Liver (tissue), 3 donors: ENCODE measurements around the gene ACSF2.

Source experiments
- CTCF ChIP-seq: fragments of 150-350 bp; IDR thresholded peaks from 2 replicates; pipeline ENCODE4 v1.5.1; 2017; ENCODE audit warnings: improper control_type of control experiment, low read depth, low read length; ENCODE audit not compliant: missing input control
- EGR1 ChIP-seq, 2 donors: IDR thresholded peaks; 2 replicates each; pipeline ENCODE4 v1.6.1; 2016 to 2018; ENCODE audit warnings: antibody characterized with exemption in 2 of 2, low read depth in 2 of 2
- JUND ChIP-seq, 2 donors: IDR thresholded peaks; 2 replicates each; pipeline ENCODE4 v1.6.1; 2016; ENCODE audit warnings: antibody characterized with exemption in 2 of 2
- RAD21 ChIP-seq, 2 donors: IDR thresholded peaks; 2 replicates each; pipeline ENCODE4 v1.6.1; 2016; ENCODE audit warnings: antibody characterized with exemption in 2 of 2, mild to moderate bottlenecking in 2 of 2
- REST ChIP-seq: IDR thresholded peaks from 2 replicates; pipeline ENCODE4 v1.6.1; 2016; ENCODE audit warnings: antibody characterized with exemption, mild to moderate bottlenecking
- RXRA ChIP-seq, 2 donors: IDR thresholded peaks; 2 replicates each; pipeline ENCODE4 v1.6.1; 2017 to 2018; ENCODE audit warnings: antibody characterized with exemption in 2 of 2, mild to moderate bottlenecking in 1 of 2
- SP1 ChIP-seq: IDR thresholded peaks from 2 replicates; pipeline ENCODE4 v1.6.1; 2018; ENCODE audit warnings: antibody characterized with exemption, mild to moderate bottlenecking
- TAF1 ChIP-seq: conservative IDR thresholded peaks from 2 replicates; pipeline ENCODE4 v1.6.1; 2016; ENCODE audit warnings: antibody characterized with exemption, mild to moderate bottlenecking
- YY1 ChIP-seq: IDR thresholded peaks from 2 replicates; pipeline ENCODE4 v1.6.1; 2016; ENCODE audit warnings: antibody characterized with exemption, mild to moderate bottlenecking
- ZBTB33 ChIP-seq: IDR thresholded peaks from 2 replicates; pipeline ENCODE4 v1.6.1; 2016; ENCODE audit warnings: antibody characterized with exemption
- TF ChIP-seq, protein P1 (sequence below): IDR thresholded peaks from 2 replicates; pipeline ENCODE4 v1.6.1; 2016; ENCODE audit warnings: antibody characterized with exemption
- donor health status: healthy.
- donor health status: healthy.

DNA sequence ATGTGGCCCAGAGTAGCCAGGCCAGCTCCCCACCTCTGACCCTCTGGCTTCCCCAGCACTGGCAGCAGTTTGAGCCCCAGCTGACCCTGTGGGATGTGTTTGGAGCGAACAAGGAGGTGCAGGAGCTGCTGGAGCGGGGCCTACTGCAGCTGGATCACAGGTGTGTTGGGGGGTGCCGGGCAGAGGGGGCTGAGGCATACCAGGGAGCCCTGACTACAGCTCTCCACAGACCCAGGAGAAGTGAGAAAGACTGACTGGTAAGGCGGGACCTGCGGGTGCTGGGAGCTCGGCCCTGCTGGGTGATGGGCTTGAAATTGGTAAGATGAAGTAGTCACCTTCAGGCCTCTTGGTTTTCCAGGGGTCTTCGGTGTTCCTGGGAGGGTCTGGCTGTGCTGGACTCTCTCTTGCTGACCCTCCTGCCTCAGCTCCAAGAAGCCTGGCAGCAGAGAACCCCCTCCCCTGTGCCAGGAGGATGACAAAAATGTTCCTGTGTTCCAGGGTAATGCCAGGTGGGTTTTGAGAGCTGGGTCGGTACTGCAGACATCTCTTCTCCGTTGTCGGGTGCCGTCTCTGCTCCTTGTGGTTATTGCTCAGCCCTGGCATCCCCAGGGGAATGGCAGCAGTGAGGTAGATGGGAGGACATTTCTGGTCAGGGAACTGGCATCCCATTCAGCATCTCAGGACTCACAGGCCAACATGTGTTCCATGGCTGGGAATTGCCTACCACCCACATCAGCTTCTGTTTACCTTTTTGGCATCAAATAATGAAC, 58.6 kb downstream of the ACSF2 start:
- TF ChIP-seq CTCF (no peak), RXRA (IDR thresholded peaks at IDR 0.05) (no peak), RAD21 (IDR thresholded peaks at IDR 0.05) (no peak), REST (no peak), SP1 (no peak), YY1 (no peak), EGR1 (IDR thresholded peaks at IDR 0.05; ENCODE audit: low read depth in 2 of 2) (no peak), JUND (IDR thresholded peaks at IDR 0.05) (no peak), TAF1 (no peak), ZBTB33 (no peak)
- TF ChIP-seq, protein P1, sequence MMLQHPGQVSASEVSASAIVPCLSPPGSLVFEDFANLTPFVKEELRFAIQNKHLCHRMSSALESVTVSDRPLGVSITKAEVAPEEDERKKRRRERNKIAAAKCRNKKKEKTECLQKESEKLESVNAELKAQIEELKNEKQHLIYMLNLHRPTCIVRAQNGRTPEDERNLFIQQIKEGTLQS: no peak
